GM21825 (cell line): ENCODE results near the gene HOXC9.
A peak's percentile ranks its signal among the peaks of the same experiment; 100 is the strongest.

Source experiments
- ATAC-seq: cut with Tn5 transposase; IDR thresholded peaks from one replicate; pipeline ENCODE4 v1.9.1; 2021; ENCODE audit warnings: mild to moderate bottlenecking, moderate library complexity; ENCODE audit not compliant: unreplicated experiment

The HOXC9 gene

GRCh38 chr12:54025499-54026405 is 25.8 kb downstream of the HOXC9 start:
- no peak for ATAC-seq

- ATAC-seq, result no peak
These were observed 26.9 kb downstream of the HOXC9 start for GRCh38 chr12:54026640-54027441.

DNA sequence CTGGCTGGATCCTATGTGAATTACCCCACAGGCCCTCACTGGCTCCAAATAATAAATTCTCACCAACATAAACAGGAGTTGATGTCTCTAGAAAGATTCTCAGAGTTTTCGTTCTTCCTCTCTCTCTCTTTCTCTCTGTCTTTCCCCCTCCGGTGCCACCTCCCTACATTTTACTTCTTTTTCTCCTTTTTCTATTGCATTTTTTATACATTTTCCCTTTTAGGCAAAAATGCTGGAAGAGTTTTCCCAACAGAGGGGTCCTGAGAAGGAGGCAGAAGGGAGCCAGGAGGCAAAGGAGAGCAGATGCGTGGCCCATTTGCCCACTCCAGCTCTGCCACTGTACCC is 27.5 kb downstream of the HOXC9 start:
- ATAC-seq, result no peak

DNA sequence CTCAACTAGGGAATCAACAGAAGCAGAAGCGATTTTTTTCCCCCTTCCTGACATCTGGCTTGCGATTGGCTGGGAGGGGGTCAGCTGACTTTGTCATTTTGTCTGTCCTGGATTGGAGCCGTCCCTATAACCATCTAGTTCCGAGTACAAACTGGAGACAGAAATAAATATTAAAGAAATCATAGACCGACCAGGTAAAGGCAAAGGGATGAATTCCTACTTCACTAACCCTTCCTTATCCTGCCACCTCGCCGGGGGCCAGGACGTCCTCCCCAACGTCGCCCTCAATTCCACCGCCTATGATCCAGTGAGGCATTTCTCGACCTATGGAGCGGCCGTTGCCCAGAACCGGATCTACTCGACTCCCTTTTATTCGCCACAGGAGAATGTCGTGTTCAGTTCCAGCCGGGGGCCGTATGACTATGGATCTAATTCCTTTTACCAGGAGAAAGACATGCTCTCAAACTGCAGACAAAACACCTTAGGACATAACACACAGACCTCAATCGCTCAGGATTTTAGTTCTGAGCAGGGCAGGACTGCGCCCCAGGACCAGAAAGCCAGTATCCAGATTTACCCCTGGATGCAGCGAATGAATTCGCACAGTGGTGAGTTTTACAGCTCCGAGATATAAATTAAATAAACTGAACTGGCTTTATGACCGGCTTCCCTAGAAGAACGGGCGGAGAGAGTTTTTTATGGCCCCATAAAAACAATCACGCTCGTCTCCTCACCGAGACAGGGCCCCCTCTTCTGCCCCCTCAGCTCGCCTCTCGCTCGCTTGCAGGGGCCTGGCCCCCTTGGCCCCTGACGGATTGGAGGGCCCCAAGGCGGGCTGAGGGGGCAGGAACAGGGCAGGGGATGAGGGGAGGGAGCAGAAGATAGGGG is 28.6 kb downstream of the HOXC9 start, which contains the start of gene HOXC6:
Gene HOXC6, plus strand, starts transcription at position 127 of the 888 bp plus-strand sequence. Its CDS starts 82 bp downstream, at position 209.
- ATAC-seq, result no peak

GRCh38 chr12:54029529-54030441 is 29.8 kb downstream of the HOXC9 start:
- no peak for ATAC-seq

DNA sequence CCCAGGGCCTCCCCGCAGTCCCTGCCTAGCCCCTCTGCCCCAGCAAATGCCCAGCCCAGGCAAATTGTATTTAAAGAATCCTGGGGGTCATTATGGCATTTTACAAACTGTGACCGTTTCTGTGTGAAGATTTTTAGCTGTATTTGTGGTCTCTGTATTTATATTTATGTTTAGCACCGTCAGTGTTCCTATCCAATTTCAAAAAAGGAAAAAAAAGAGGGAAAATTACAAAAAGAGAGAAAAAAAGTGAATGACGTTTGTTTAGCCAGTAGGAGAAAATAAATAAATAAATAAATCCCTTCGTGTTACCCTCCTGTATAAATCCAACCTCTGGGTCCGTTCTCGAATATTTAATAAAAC is 30.5 kb downstream of the HOXC9 start:
- no peak for ATAC-seq

GRCh38 chr12:54030889-54031471 is 31.0 kb downstream of the HOXC9 start:
- ATAC-seq, result no peak

GRCh38 chr12:54031480-54031879 is 31.5 kb downstream of the HOXC9 start:
- no peak for ATAC-seq

DNA sequence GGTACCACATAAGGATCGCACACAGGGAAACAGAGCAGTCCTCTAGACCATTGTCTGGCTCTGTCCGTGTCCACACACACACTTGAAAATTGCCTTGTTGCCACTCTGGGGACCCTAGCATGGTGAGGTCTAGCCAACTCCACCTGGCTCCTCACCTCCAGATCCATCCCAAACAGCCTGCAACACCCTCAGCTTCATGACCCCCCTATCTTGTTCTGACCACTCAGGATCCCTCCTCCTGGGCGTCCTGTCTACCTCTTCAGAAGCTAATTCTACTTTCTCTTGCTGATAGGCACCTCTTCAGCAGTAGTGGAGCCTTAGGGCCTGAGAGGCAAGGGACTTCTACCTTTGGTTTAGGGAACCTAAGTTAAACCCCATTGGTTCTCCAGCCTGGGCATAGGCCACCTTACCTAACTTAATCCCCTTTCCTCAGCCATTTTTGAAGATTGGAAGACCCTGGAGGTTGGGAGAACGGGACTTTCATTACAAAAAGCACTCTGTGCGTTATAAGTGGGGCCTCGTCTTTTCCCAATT is 32.2 kb downstream of the HOXC9 start:
- no peak for ATAC-seq

DNA sequence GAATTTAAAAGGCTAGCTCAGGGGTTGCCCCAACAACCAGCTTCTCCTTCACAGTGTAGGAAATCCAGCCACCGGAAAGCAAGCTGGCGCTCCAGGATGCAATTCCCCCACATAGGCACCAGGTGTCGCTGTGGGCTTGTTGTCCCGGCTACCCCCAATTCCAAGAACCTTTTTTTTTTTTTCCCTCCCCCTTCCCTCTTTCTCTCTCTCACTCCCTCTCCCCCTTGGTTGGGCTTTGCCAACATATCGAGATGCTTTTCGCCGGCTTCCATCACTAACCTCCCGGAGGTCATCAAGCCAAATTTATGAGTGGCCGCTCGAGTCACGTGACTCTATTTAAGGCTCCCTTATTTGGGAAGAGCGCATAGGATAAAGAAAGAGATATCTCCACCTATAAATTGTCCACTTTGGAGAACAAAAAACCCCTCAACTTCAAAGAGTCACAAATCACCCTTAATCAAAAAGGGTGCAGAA is 32.7 kb downstream of the HOXC9 start, which contains the start of gene HOXC5:
Gene HOXC5, plus strand, starts transcription at position 424 of the 474 bp plus-strand sequence. CDS start 73 bp downstream, outside the sequence.
- no peak for ATAC-seq

- no peak for ATAC-seq
These were observed 33.4 kb downstream of the HOXC9 start for GRCh38 chr12:54033106-54033979.

DNA sequence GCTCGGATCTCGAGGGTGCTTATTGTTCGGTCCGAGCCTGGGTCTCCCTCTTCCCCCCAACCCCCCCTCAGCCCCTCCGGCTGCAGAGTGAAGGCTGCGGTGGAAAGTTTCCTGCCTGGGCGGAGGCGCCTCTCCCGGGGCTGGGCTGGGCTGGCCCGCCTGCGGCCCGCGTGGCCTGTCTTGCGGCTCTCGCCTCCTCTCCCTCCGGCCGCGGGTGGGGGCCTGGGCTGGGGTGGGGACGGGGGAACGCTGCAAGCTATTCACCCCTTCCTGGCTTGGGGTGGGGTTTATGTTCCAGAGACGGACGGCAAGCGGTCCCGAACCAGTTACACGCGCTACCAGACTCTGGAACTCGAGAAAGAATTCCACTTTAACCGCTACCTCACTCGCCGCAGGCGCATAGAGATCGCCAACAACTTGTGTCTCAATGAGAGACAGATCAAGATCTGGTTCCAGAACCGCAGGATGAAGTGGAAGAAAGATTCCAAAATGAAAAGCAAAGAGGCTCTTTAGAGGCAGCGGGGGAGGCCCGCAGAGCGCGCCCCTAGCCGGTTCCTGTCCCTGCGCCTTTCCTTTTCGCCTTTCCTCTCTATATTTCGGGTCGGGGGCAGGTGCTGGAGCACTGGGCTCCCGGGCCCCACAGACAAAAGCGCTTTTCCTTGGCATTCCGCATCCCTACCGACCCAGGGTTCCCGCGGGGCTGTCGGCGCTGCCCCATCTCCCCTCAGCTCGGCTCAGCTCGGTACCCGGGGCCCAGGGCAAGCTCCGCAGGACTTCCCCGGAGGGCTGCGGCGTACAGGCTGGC is 34.2 kb downstream of the HOXC9 start:
- no peak for ATAC-seq

- ATAC-seq, result no peak
These were observed 34.9 kb downstream of the HOXC9 start for GRCh38 chr12:54034785-54035310.

DNA sequence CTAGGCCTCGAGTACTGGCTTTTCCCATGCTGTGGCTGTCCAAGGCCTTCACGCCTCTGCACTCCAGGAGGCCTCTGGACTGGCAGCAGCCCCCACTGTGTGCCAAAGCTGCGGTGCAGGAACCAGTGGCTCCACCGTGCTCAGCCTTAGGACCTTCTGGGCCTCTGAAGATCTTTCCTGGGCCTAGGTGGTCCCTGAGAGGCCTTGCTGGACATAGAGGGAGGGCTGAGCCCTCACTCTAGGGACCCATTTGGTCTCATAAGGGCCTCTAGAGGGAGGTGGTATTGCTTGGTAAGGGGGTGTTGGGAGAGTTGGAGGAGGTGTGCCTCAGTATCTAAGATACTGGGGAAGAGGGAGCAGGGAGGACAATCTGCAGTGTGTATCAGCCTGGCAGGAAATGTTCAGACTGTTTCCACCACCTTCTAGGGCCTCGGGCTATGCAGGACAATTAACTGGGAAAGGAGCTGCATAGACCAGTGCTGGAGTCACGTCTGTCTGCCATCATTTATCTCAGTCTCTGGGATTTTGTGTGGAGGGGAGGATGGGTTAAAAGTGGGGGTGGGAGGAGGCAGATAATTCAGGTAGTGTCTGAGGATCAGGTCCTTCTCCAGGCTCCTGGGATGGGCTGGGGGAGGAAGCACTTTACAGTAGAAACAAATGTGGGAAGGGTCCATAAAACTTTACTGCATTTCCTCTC is 35.8 kb downstream of the HOXC9 start:
- ATAC-seq, result no peak

DNA sequence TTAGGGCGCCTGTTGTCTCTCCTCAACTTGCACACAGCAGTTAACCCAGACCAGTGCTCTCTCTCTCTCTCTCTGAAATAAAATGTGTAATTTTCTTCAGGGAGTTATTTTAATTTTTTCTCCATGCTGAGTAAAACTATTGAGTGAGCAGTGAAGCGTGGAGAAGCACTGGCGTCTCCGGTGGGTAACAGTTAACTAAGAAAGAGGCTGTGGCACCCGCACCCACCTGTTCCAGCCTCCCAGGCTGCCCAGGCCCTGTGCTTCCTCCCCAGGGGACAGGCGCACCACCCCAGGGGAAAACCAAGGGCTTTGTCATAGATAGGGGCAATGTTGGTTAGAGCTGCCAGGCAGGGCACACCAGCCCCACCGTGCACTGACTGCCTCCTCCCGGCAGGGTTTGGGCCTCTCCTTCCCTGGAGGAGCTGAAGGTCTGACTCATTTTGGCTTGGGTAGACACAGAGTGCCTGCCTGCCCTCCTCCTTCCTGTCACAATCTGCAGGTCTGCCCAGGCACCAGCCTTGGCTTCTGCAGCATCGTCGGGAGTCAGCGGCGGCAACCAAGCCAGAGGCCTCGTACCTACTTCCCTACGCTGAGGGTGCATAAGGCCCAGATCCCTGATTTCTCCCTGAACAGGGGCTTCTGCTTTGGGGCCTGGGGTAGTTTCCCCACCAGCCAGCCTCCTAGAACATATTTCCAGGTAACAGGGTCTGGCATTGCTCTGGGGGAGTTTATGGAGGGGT is 36.8 kb downstream of the HOXC9 start:
- peak; percentile 45 for ATAC-seq
